Activated CD4-positive, alpha-beta T cell treated with anti-CD3 and anti-CD28 coated beads, Interleukin-2, Interleukin-6, amounts not matched to agents 100 ng/mL and 50 ng/mL, durations not matched to agents 16 hours and 8 hours (primary cell): Measurements from ENCODE around the gene RBM25.
A peak's percentile ranks its signal among the peaks of the same experiment; 100 is the strongest.
"Not testable (repeated sequence)": the region's sequence is repeated elsewhere in the genome, so short reads cannot be mapped to it uniquely, and the experiment has no call there.

ENCODE experiments used
- DNase-seq: peaks from one replicate; pipeline ENCODE4 v3.0.0-alpha.2; 2020

Gene RBM25

GRCh38 chr14:73058224-73058921 is at the start of gene RBM25:
RBM25 (plus strand) TSS chr14:73058534; CDS start chr14:73071642, 13,108 bp downstream.
- DNase-seq: peak; percentile 98

DNA sequence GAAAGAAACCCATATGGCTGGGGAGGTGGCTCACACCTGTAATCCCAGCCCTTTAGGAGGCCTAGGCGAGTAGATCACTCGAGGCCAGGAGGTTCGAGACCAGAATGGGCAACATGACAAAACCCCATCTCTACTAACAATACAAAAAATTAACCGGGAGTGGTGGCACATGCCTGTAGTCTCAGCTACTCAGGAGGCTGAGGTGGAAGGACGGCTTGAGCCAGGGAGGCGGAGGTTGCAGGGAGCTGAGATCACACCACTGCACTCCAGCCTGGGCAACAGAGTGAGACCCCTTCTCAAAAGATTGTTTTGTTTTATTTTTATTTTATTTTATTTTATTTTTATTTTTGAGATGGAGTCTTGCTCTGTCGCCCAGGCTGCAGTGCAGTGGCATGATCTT is 47.1 kb upstream of the RBM25 start:
- DNase-seq: not testable (repeated sequence)

- peak; percentile 76 for DNase-seq
These were observed 44.2 kb upstream of the RBM25 start for GRCh38 chr14:73014105-73014504.

GRCh38 chr14:73015552-73015951 is 42.8 kb upstream of the RBM25 start:
- DNase-seq: not testable (repeated sequence)

GRCh38 chr14:73016011-73016410 is 42.3 kb upstream of the RBM25 start:
- not testable (repeated sequence) for DNase-seq

DNA sequence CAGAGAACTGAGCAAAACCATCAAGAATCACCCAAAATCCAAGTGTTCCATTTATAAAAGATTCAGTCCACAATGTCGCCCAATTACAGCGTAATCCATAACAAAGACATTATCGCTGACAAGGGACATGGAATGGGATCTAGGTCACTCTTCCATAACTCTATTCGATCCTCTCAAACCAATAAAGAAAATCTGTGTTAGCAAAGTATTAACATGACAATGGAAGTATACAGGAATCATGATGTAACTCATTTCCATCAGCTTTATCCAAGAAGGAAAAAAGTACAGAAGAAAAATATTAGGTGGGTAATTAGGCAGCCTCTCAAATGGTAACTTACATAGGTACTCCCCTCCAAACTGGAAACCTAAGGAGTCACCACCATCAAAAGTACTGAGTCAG is 36.3 kb upstream of the RBM25 start:
- no peak for DNase-seq

DNA sequence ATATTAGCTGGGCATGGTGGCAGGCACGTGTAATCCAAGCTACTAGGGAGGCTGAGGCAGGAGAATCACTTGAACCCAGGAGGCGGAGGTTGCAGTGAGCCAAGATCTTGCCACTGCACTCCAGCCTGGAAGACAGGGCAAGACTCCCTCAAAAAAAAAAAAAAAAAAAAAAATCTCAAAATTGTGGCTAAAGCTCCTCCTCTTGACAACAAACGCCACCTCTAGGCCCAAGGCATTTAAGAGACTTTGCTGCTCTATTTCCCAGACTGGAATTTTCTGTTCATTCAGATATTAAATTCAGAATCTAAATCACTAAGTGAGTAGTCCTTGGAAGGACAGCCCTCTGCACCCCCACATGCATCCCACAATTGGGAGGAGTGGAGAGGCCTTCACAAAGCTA is 32.8 kb upstream of the RBM25 start:
- no peak for DNase-seq

DNA sequence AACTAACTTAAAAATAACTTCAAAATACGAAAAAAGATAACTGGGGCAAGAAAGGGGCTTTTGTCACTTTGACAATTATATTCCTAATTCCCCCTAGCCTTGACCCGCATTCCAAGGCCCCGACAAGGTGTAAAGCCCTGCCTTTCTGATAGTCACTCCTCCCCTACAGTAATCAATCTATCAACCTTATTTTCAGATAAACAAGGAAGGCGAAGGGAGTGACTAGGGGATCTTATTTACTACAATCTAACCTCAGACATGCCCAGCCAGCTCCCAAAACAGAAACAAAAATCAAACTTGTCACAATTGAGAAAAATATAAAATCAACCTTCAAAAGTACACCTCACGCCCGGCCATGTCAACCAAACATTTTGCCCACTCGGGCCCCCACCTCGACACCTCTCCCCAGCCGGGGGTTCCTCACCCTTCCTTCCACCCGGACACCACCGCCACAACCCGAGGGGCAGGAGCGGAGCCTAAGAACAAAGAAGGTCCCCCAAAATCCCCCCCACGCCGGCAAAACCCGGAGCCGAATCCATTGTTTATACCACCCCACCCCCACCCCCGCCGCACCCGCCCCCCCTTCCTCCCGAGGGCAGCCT is 32.0 kb upstream of the RBM25 start:
- no peak for DNase-seq

GRCh38 chr14:73026845-73027542 is 31.3 kb upstream of the RBM25 start, which contains the start of gene ZFYVE1:
ZFYVE1 (minus strand) TSS chr14:73027106; CDS start chr14:73024508, 2,598 bp downstream.
- peak; percentile 97 for DNase-seq

GRCh38 chr14:73027546-73027945 is 30.8 kb upstream of the RBM25 start:
- no peak for DNase-seq

- no peak for DNase-seq
These were observed 30.4 kb upstream of the RBM25 start for GRCh38 chr14:73027984-73028383.

- not testable (repeated sequence) for DNase-seq
These were observed 21.5 kb upstream of the RBM25 start for GRCh38 chr14:73036706-73037450.

- DNase-seq: no peak
These were observed 10.5 kb upstream of the RBM25 start for GRCh38 chr14:73047808-73048207.

GRCh38 chr14:73049428-73049827 is 8.9 kb upstream of the RBM25 start:
- DNase-seq: no peak

DNA sequence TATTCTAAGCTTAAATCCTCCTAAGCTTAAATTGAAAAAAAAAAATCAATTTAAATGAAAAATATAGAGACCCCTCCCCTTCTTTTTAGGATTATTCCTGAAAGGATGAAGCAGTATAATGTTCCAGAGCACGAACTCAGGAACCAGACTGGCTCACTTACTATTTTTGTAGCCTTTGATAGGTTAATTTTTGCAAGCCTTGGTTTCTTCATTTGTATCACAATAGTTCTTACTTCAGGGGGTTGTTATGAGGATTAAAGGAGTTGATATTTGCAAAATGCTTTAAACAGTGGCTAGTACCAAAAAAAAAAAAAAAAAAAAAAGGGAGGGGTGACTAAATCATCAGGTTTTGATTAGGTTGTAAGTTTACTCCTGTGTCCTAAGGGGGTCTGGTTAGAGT is 3.1 kb upstream of the RBM25 start:
- no peak for DNase-seq

GRCh38 chr14:73057944-73058223 is 450 bp upstream of the RBM25 start:
- no peak for DNase-seq

GRCh38 chr14:73058922-73059673 is 764 bp downstream of the RBM25 start:
- DNase-seq: peak; percentile 14

DNA sequence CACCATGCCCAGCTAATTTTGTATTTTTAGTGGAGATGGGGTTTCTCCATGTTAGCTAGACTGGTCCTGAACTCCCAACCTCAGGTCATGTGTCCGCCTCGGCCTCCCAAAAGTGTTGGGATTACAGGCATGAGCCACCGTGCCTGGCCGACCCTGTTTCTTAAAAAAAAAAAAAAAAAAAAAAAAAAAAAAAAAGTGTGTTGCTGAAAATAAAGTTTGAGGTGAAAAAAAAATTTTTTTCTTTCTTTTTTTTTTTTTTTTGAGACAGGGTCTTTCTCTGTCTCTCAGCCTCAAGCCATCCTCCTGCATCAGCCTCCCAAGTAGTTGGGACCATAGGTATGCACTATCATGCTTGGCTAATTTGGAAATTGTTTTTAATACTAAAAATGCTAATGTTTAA is 11.3 kb downstream of the RBM25 start:
- no peak for DNase-seq

DNA sequence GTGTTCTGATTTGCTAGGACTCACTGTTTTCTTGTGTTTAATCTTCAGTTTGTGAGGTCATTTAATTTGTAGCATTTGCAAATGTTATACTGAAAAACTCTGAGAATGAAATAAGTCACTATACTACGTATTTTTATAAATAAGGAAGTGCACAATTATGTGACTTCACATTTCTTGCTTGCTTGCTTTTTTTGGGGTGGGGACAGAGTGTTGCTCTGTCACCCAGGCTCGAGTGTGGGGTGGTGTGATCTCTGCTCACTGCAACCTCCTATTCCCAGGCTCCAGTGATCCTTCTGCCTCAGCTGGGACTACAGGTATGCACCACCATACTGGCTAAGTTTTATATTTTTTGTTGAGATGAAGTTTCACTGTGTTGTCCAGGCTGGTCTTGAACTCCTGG is 32.7 kb downstream of the RBM25 start:
- DNase-seq: no peak

GRCh38 chr14:73097421-73097820 is 39.1 kb downstream of the RBM25 start:
- DNase-seq: no peak

DNA sequence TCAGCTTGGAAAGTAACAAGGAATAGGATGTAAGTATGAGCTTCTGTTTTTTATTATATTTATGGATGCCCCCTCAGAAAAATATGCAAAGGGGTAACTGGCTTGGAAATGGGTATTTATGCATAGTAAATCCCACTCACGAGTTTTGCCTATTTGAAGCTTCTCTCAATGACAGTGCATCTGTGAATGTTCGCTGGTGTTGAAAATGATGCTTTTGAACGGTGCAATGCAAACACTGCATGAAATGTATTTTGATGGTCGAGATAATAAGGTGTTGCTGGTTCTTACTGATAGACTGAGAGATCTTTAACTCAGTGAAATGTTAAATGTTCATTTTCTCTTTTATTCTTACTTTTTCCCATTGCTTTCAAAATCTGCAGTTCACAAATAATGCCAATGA is 42.0 kb downstream of the RBM25 start:
- DNase-seq: no peak

DNA sequence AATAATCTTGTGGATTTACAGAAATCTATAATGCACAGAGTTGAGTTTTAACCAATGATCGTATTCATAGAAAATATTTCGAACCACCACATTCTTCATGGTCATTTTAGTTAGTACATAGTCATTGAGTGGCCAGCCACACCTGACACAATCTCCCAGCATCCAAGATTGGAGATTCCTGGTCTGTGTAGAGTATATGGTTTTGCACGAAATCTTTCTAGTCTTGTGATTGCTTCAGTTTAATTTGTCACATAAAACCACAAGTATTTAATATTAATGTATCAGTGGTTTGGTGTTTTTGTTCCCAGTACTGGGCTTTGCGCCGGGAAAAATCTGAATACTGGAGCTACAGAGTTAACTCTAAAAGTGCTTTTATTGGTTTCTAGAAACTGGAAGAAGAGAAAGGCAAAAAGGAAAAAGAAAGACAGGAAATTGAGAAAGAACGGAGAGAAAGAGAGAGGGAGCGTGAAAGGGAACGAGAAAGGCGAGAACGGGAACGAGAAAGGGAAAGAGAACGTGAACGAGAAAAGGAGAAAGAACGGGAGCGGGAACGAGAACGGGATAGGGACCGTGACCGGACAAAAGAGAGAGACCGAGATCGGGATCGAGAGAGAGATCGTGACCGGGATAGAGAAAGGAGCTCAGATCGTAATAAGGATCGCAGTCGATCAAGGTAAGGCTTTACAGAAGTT is 44.6 kb downstream of the RBM25 start:
- no peak for DNase-seq
